Stimulated activated naive CD4-positive, alpha-beta T cell treated with Interleukin-2 at 50 U/mL for 16 hours (primary cell): ENCODE measurements around the gene RREB1.

Experiments used
- DNase-seq: peaks from one replicate; lab custom pipeline; 2025; lab: John Stamatoyannopoulos, UW

The RREB1 gene

GRCh38 chr6:7193122-7193521, 85.4 kb downstream of the RREB1 start:
- no peak for DNase-seq

GRCh38 chr6:7194657-7195056, 86.9 kb downstream of the RREB1 start:
- DNase-seq, result no peak

- DNase-seq, result no peak
These were observed 87.7 kb downstream of the RREB1 start for GRCh38 chr6:7195339-7196018.

GRCh38 chr6:7196019-7196402, 88.2 kb downstream of the RREB1 start:
- no peak for DNase-seq

GRCh38 chr6:7196685-7197283, 89.0 kb downstream of the RREB1 start:
- DNase-seq, result no peak

- no peak for DNase-seq
These were observed 90.0 kb downstream of the RREB1 start for GRCh38 chr6:7197747-7198146.

- DNase-seq, result no peak
These were observed 91.4 kb downstream of the RREB1 start for GRCh38 chr6:7198833-7199800.

- no peak for DNase-seq
These were observed 93.1 kb downstream of the RREB1 start for GRCh38 chr6:7200598-7201443.

- DNase-seq, result no peak
These were observed 93.6 kb downstream of the RREB1 start for GRCh38 chr6:7201444-7201731.

GRCh38 chr6:7201732-7202541, 94.2 kb downstream of the RREB1 start:
- DNase-seq, result no peak

- DNase-seq, result no peak
These were observed 95.2 kb downstream of the RREB1 start for GRCh38 chr6:7202950-7203349.

GRCh38 chr6:7203939-7204338, 96.2 kb downstream of the RREB1 start:
- no peak for DNase-seq

GRCh38 chr6:7204726-7205125, 97.0 kb downstream of the RREB1 start:
- no peak for DNase-seq

GRCh38 chr6:7207720-7208119, 100.0 kb downstream of the RREB1 start:
- DNase-seq, result no peak

GRCh38 chr6:7213416-7213815, 105.7 kb downstream of the RREB1 start:
- no peak for DNase-seq

GRCh38 chr6:7214468-7214867, 106.7 kb downstream of the RREB1 start:
- no peak for DNase-seq

- DNase-seq, result no peak
These were observed 107.4 kb downstream of the RREB1 start for GRCh38 chr6:7215131-7215530.

GRCh38 chr6:7215798-7216231, 108.1 kb downstream of the RREB1 start:
- no peak for DNase-seq

GRCh38 chr6:7216941-7217621, 109.3 kb downstream of the RREB1 start:
- no peak for DNase-seq

- no peak for DNase-seq
These were observed 110.7 kb downstream of the RREB1 start for GRCh38 chr6:7218406-7218988.
